GM19324 (cell line): ENCODE results near the gene OSGEP.

ENCODE experiments used
- ATAC-seq: cut with Tn5 transposase; IDR thresholded peaks from one replicate; pipeline ENCODE4 v1.9.1; 2021; ENCODE audit warnings: mild to moderate bottlenecking, moderate library complexity; ENCODE audit not compliant: unreplicated experiment, low FRiP score

OSGEP gene

GRCh38 chr14:20434701-20435581, 19.7 kb downstream of the OSGEP start:
- ATAC-seq: no peak

DNA sequence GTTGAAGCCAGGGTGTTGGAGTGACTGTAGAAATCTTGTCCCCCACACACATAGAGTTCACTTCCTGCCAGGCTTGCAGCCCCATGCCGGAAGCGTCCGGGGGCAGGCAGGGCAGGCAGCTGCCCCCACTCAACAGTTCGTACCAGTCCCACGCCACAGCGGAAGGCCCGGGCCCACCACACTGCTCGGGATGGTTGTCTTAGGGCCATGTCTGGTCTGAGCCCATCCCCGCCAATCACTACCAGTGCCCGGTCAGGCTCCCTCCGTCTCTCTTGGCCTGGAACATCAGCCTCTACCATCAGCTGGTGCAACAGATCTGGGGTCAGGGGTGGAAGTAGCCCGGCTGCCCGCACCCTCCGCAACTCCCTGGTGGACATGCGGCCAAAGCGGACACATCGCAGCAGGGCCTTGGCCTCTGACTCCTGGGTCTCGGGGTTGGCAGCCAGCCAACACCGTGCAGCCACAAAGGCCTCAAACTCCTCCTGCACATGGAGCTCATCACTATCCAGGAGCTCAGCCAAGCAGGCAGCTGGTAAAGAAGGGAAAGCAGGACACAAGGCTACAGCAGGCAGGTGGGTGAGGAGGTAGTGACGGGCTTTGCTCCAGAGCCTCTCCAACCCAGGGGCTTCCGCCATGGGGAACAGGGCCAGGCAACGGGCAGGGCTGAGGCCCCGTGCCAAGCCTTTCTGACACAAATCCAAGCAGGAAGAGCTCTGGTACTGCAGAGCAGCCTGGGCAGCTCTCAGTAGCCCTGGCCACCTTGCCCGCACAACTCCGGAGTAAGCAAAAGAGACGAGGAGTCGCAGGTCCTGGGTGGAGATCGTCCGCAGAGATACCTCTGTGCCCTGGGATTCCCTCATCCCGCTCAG, 24.6 kb downstream of the OSGEP start:
- no peak for ATAC-seq

GRCh38 chr14:20428802-20429201, 25.8 kb downstream of the OSGEP start:
- ATAC-seq: no peak

- peak; percentile 33 for ATAC-seq
Observed at GRCh38 chr14:20428010-20428365, 26.6 kb downstream of the OSGEP start.

- ATAC-seq: peak; percentile 69
Observed at GRCh38 chr14:20427231-20428009, 27.2 kb downstream of the OSGEP start.

GRCh38 chr14:20424851-20425250, 29.8 kb downstream of the OSGEP start:
- ATAC-seq: no peak

DNA sequence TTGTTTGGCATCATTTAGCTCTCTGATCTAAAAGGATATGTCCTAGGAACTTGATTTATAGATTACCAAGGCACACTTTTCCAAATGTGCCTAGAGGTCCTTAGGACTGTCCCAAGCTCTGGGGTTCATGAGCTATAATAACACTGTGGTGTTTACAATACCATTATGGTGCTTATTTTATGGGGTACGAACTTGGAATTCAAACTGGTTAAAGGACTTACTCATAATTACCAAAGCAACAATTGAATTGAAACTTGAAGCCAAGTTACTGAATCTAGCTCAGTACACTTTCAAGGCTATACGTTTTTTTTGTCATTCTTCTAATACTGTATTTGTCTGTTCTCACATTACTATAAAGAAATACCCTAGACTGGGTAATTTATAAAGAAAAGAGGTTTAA, 31.7 kb downstream of the OSGEP start:
- no peak for ATAC-seq

DNA sequence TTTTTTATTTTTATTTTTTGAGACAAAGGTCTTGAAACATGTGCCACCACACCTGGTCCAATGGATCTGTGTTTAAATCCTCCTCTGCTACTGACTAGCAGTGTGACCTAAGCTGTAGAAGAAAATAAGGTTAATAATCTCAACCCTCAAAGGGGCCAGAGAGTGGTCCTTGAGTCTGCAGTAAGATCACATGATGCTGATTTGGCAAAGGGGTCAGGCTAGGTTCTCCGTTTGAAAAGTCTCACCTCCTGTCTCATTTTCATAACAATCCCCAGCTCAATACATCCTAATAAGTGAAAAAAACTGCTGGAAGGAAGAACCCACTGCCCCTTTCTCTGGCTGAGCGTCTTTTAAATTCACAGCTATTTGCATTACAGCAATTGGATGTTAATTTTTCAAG, 33.3 kb downstream of the OSGEP start:
- no peak for ATAC-seq

- ATAC-seq: no peak
Observed at GRCh38 chr14:20419419-20419818, 35.2 kb downstream of the OSGEP start.

DNA sequence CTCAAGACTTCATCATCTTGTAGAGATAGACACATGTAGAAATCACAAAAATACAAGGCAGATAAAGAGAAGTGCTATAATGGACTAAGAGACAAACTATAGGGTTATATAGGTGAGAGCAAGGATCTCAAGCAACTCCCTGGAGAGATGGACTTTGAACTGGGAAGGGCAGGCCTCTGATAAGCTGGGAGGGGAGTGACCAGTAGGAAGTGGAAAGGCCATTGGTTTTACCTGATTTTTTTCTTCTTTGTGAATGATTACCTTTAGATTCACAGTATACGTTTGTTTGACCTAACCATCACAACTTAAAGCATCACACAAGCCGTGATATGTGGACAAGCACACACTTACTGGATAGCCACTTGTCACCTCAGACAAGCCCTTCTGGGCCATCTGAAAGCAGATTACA, 36.1 kb downstream of the OSGEP start:
- ATAC-seq: no peak

DNA sequence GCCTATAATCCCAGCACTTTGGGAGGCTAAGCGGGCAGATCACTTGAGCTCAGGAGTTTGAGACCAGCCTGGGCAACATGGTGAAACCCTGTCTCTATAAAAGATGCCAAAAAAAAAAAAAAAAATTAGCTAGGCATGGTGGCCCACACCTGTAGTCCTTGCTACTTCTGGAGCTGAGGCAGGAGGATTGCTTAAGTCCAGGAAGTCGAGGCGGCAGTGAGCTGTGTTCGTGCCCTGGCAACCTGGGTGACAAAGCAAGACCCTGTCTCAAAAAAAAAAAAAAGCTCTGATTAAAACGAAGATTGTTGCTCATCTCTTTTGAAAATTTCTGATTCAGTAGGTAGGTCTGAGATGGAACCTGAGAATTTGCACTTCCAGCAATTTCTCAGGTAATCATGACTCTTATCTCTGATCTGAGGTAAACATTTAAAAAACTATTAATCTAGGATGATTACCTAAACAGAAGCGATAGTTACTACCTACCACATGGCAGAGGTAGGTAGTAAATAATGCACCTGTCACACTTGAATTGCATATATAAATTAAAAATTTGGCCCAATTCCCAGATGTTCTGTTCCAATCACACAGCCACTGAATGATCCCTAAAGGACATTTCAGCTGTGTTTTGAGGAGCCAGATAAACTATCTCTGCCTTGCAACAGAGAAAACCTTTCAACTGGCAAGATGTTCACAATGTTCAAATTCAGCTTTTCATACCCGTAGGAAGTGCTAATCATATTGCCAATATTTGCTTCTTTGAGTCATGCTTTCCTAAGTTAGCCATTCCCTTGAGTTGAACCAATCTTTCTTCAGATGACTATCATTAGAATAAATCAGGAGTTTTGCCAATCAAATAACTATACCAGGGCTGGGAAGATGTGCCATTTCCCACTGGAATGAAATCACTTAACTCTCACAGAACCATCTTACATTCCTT, 37.1 kb downstream of the OSGEP start:
- ATAC-seq: no peak

GRCh38 chr14:20416223-20416622, 38.4 kb downstream of the OSGEP start:
- no peak for ATAC-seq

DNA sequence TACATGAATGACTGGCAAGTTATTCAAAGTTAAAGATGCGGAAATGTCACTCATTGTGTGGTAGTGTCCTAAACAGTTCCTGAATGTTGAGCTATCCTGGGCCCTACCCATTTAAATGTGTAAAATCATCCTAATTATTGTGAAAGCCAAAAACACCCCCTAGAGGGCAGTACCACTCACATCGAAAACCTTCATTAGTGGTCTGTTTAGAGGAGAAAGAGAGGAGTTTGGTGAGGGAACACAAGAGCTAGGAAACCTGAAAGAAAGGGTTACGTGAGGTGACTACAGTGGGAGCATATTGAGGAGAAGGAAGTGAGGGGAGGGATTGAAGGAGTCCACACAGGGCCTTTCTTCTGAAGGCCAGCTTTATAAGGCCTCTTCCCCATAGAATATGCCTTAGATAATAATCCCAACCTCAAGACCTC, 38.8 kb downstream of the OSGEP start:
- no peak for ATAC-seq

- ATAC-seq: no peak
Observed at GRCh38 chr14:20413744-20414082, 40.9 kb downstream of the OSGEP start.

DNA sequence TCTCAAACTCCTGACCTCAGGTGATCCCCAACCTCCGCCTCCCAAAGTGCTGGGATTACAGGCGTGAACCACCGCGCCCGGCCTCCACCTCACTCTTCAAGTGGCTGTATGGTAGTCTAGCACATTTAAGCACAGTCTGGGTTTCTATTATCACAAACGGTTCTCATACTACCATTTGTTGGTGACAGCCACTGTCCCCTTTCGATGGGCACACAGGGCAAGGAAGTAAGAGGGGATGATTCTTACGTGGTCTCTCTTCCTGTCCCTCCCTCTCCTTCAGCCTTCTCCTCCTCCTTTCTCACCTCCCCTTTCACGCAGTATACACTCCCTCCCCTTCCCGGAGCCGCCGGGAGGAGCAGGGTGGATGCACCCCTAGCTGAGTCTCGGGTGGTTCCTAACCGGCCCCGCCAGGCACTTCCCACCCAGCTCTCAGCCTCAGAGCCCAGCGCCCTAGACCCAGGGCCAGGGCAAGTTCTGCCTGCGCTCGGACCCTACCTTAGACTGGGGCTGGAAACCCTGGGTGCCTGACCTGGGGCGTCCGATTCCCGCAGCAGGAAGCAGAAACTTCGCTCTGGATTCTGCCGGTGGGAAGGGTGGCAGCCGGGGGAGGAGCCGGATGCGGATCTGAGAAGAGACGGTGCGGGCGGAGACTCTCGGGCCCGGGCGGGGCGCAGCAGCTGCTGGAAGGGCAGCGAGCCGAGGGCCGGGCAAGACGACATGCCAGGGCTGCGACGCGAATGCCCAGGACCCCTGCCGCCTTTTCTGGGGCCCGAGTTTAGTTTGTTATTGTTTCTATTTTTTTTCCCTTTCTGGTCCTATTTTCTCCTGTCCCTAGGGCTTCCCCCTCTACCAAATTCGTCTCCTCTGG, 41.5 kb downstream of the OSGEP start, which contains the start of gene TEP1:
TEP1 (minus strand) TSS at position 626 of the 868 bp plus-strand sequence. CDS start 5,062 bp downstream, outside the sequence.
- ATAC-seq: peak; percentile 77

DNA sequence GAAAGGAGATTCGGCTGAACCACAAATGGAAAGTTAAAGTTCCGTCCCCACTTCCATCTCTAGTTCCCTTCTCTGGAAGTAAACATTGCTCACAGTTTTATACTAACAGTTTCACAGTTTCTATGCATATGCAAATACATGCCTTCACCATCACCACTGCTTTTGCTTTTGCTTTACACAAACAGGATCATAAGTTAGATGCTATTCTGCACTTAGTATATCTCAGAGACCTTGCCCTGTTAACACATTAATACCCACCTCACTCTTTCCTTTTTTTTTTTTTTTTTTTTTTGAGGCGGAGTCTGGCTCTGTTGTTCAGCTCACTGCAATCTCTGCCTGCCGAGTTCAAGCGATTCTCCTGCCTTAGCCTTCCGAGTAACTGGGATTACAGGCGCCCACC, 42.2 kb downstream of the OSGEP start:
- ATAC-seq: peak; percentile 70

DNA sequence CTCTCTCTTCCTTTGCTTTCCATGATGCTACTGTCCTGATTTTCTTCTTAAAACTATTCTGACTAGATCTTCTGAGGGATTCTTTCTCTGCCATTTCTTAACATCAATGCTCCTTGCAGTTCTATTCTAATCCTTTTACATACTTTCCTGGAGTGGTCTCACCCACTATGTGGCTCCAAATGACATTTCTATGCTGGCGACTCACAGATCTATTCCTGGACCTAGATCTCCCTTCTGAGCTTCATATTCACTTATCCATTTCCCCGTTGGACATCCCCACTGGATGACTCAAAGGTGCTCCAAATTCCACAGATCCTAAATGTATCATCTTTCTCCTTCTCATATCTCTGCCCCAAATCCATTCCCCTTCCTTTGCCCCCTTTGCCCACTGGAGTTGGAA, 45.4 kb downstream of the OSGEP start:
- ATAC-seq: no peak

DNA sequence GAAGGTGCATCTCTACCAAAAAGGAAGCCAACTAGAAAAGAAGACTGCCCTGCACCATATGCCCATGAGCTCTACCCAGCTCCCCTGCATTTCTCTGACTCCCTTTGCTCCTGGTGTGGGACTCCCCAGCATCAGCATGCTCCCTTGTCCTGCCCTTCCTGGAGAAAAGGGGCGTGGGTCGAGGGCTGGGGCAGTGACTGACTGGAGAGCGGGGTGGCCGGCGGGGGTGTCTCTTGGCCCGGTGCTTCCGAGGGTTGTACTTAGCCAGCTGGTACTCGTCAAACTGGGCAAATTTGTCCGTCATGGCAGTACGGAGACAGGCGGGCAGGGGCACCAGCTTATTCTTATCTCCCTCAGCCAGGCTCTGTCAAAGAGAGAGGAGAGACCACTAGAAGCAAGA, 51.1 kb downstream of the OSGEP start:
- no peak for ATAC-seq
